NT2/D1 (cell line): Measurements from ENCODE around the gene ZNF576.

Source experiments
- DNase-seq: peaks from one replicate; pipeline ENCODE4 v3.0.0-alpha.2; 2011; ENCODE audit warnings: low read depth, low spot score
- H3K27me3 ChIP-seq: 2 replicates; pipeline ENCODE4 v1.6.0; 2011; ENCODE audit warnings: mild to moderate bottlenecking; ENCODE audit not compliant: insufficient read length, insufficient read depth
- H3K36me3 ChIP-seq: 2 replicates; pipeline ENCODE4 v1.6.1; 2011; ENCODE audit warnings: mild to moderate bottlenecking, low read length, mixed read lengths; ENCODE audit not compliant: insufficient read depth, insufficient read length
- H3K4me1 ChIP-seq: 2 replicates; pipeline ENCODE4 v1.5.1; 2011; ENCODE audit not compliant: insufficient read depth, insufficient read length
- H3K4me3 ChIP-seq: 2 replicates; pipeline ENCODE4 v1.5.1; 2011; ENCODE audit warnings: low read depth; ENCODE audit not compliant: insufficient read length
- H3K9ac ChIP-seq: 2 replicates; pipeline ENCODE4 v1.6.0; 2011; ENCODE audit warnings: low read depth; ENCODE audit not compliant: insufficient read length
- H3K9me3 ChIP-seq: 2 replicates; pipeline ENCODE4 v1.5.1; 2011; ENCODE audit warnings: mild to moderate bottlenecking, low read length; ENCODE audit not compliant: insufficient read depth
- SUZ12 ChIP-seq: IDR thresholded peaks from 2 replicates; pipeline ENCODE4 v1.6.1; 2011; ENCODE audit not compliant: insufficient read length, insufficient read depth; ENCODE audit errors: extremely low read depth
- YY1 ChIP-seq: IDR thresholded peaks from 2 replicates; pipeline ENCODE4 v1.6.1; 2011; ENCODE audit not compliant: insufficient read length, insufficient read depth
- ZNF274 ChIP-seq: IDR thresholded peaks from 2 replicates; pipeline ENCODE4 v1.6.1; 2011; ENCODE audit warnings: mild to moderate bottlenecking, low read depth, low read length

Gene ZNF576

GRCh38 chr19:43564800-43565199 is 31.6 kb upstream of the ZNF576 start:
- no peak overlapping the region for H3K4me3 ChIP-seq
- no peak for DNase-seq
- no peak overlapping the region for H3K9ac ChIP-seq
- H3K9me3 ChIP-seq: no peaks in the 10 kb centered on the region
- peaks cover 29% of the 10 kb centered on the region for H3K36me3 ChIP-seq
- H3K27me3 ChIP-seq: no peaks in the 10 kb centered on the region
- peaks cover 4% of the 10 kb centered on the region for H3K4me1 ChIP-seq
- no peak for TF ChIP-seq ZNF274
- no peak for TF ChIP-seq SUZ12

GRCh38 chr19:43569657-43570056 is 26.7 kb upstream of the ZNF576 start:
- Histone ChIP-seq H3K36me3 (peaks cover 15% of the 10 kb centered on the region), H3K27me3 (no peaks in the 10 kb centered on the region), H3K4me3 (no peak overlapping the region), H3K4me1 (peaks cover 2% of the 10 kb centered on the region), H3K9me3 (no peaks in the 10 kb centered on the region), H3K9ac (no peak overlapping the region)
- TF ChIP-seq ZNF274: no peak
- TF ChIP-seq SUZ12: no peak
- no peak for TF ChIP-seq YY1
- DNase-seq: no peak

- Histone ChIP-seq H3K36me3 (peaks cover 15% of the 10 kb centered on the region), H3K4me3 (no peak overlapping the region), H3K9ac (no peak overlapping the region), H3K27me3 (no peaks in the 10 kb centered on the region), H3K4me1 (peaks cover 3% of the 10 kb centered on the region), H3K9me3 (no peaks in the 10 kb centered on the region)
- TF ChIP-seq YY1 (no peak), SUZ12 (no peak), ZNF274 (no peak)
- DNase-seq: no peak
These were observed 26.1 kb upstream of the ZNF576 start for GRCh38 chr19:43570174-43570791.

GRCh38 chr19:43572171-43572588 is 24.2 kb upstream of the ZNF576 start:
- Histone ChIP-seq H3K4me1 (peaks cover 6% of the 10 kb centered on the region), H3K4me3 (no peak overlapping the region), H3K27me3 (no peaks in the 10 kb centered on the region), H3K9ac (no peak overlapping the region), H3K36me3 (peaks cover 15% of the 10 kb centered on the region), H3K9me3 (no peaks in the 10 kb centered on the region)
- DNase-seq: no peak
- no peak for TF ChIP-seq YY1
- TF ChIP-seq SUZ12: no peak
- no peak for TF ChIP-seq ZNF274

- peak overlapping the region; percentile 84 for H3K9ac ChIP-seq
- peaks cover 12% of the 10 kb centered on the region for H3K36me3 ChIP-seq
- H3K4me1 ChIP-seq: peaks cover 6% of the 10 kb centered on the region
- TF ChIP-seq ZNF274: no peak
- no peak for TF ChIP-seq YY1
- TF ChIP-seq SUZ12: no peak
- no peaks in the 10 kb centered on the region for H3K9me3 ChIP-seq
- no peaks in the 10 kb centered on the region for H3K27me3 ChIP-seq
- H3K4me3 ChIP-seq: peak overlapping the region; percentile 57
- DNase-seq: no peak
These were observed 21.8 kb upstream of the ZNF576 start for GRCh38 chr19:43574424-43575155.

- H3K9me3 ChIP-seq: no peaks in the 10 kb centered on the region
- peak within 1 kb of the TSS; percentile 57 for H3K4me3 ChIP-seq
- H3K9ac ChIP-seq: peak within 1 kb of the TSS; percentile 84
- peaks cover 6% of the 10 kb centered on the region for H3K4me1 ChIP-seq
- H3K36me3 ChIP-seq: peaks cover 12% of the 10 kb centered on the region
- DNase-seq: peak; percentile 95
- no peaks in the 10 kb centered on the region for H3K27me3 ChIP-seq
- TF ChIP-seq SUZ12: no peak
- TF ChIP-seq ZNF274: no peak
- no peak for TF ChIP-seq YY1
These were observed 21.0 kb upstream of the ZNF576 start, which contains the start of the genes PINLYP and XRCC1 for GRCh38 chr19:43575156-43575950. Gene PINLYP (plus strand): TSS chr19:43575801. CDS start chr19:43577192, 1,391 bp downstream. Gene XRCC1 (minus strand): TSS chr19:43575527. CDS start chr19:43575458, 69 bp downstream.
